Activated CD8-positive, alpha-beta memory T cell treated with anti-CD3 and anti-CD28 coated beads, Interleukin-2, amount 10 ng/mL, durations not matched to agents 7 days and 5 days (primary cell): Measurements from ENCODE around the gene HEXA. TPM values are rescaled to one million over a fixed set of nuclear protein-coding genes. Genes with fewer than 3 reads are reported as not detected.
A peak's percentile ranks its signal among the peaks of the same experiment; 100 is the strongest.

Experiments used
- ATAC-seq: fragments of 150-1000 bp; cut with Tn5 transposase; one replicate; pipeline ENCODE4 v1.10.0; 2021; ENCODE audit warnings: moderate library complexity
- CTCF ChIA-PET: fragments of 350-600 bp; sonication (Branson Sonifier 250); formaldehyde crosslinking; loops from one replicate; lab custom pipeline; 2021; ENCODE audit warnings: antibody characterized with exemption; lab: Charles Lee
- DNase-seq: peaks from one replicate; pipeline ENCODE4 v3.0.0-alpha.2; 2020
- H3K27ac Mint-ChIP-seq: one replicate; pipeline ENCODE4 v1.8.0; 2021; ENCODE audit warnings: mild to moderate bottlenecking, mixed read lengths
- H3K27me3 Mint-ChIP-seq: one replicate; pipeline ENCODE4 v1.8.0; 2021; ENCODE audit warnings: mixed read lengths
- H3K36me3 Mint-ChIP-seq: one replicate; pipeline ENCODE4 v1.8.0; 2021; ENCODE audit warnings: mild to moderate bottlenecking, mixed read lengths
- H3K4me1 Mint-ChIP-seq: one replicate; pipeline ENCODE4 v1.8.0; 2021; ENCODE audit warnings: mixed read lengths
- H3K4me3 Mint-ChIP-seq: one replicate; pipeline ENCODE4 v1.8.0; 2021; ENCODE audit warnings: mild to moderate bottlenecking, moderate library complexity, mixed read lengths
- H3K9me3 Mint-ChIP-seq: one replicate; pipeline ENCODE4 v1.8.0; 2022; ENCODE audit warnings: low read depth, mixed read lengths
- total RNA-seq, 2 experiments: library from RNA; stranded (reverse); gene quantifications; one replicate each; pipeline ENCODE4 v1.2.3, GENCODE V29; 2021

The HEXA gene
- total RNA-seq, 2 experiments from 2014 or later: 92.1 to 95.5 TPM

DNA sequence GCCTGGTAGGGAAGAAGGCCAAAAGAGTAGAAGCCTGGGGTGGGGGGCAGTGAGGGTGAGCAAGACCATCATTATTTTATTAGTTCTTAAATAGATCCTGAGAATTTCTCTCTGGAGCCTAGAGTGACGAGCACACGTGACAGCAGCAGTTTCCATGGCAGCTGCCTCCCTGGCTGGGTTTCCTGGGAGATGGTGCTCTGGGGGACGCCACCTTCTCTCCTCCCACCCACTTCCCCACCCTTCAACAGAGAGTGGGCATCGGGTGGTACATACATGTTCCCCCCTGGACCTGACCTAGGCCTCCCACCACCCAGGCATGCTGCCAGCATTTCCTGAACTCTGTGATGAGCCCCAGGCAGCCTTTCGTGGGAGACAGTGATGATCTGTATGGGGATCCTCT is 68.8 kb downstream of the HEXA start:
- Mint-ChIP-seq H3K27me3 (no peaks in the 10 kb centered on the region), H3K27ac (no peak overlapping the region), H3K4me3 (no peak overlapping the region), H3K36me3 (no peaks in the 10 kb centered on the region), H3K9me3 (no peaks in the 10 kb centered on the region), H3K4me1 (peaks cover 8% of the 10 kb centered on the region)
- CTCF ChIA-PET: no interaction called here
- no peak for ATAC-seq
- DNase-seq: peak; percentile 30

DNA sequence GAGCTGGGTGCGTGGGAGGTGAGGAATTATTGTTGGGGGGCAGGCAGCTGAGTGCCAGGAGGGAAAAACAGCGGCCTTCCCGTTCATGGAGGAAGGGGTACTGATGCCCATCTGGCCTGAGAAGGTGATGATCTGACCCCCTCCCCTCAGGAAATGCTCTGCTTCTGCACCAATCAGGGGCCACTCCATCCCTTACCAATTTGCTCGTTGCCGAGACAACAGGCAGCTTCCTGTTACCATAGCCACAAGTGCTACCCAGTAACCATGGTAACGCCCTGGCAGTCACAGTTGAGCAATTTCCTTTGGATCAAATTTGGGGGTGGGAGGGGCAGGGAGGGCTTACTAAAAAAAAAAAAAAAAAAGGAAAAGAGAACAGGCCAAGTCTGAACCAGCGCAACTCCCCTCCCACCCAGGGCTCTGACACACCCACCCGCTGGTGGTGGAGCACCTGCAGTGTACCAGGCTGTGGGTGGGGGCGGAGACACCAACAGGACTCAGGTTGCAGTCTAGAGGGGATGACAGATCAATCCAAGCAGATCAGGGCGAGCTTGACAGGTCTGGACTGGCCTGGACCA is 69.5 kb downstream of the HEXA start:
- H3K9me3 Mint-ChIP-seq: no peaks in the 10 kb centered on the region
- no peak overlapping the region for H3K27ac Mint-ChIP-seq
- peaks cover 8% of the 10 kb centered on the region for H3K4me1 Mint-ChIP-seq
- DNase-seq (peak; percentile 78), ATAC-seq (peak; percentile 82)
- H3K4me3 Mint-ChIP-seq: no peak overlapping the region
- H3K27me3 Mint-ChIP-seq: no peaks in the 10 kb centered on the region
- CTCF ChIA-PET: no interaction called here
- no peaks in the 10 kb centered on the region for H3K36me3 Mint-ChIP-seq

DNA sequence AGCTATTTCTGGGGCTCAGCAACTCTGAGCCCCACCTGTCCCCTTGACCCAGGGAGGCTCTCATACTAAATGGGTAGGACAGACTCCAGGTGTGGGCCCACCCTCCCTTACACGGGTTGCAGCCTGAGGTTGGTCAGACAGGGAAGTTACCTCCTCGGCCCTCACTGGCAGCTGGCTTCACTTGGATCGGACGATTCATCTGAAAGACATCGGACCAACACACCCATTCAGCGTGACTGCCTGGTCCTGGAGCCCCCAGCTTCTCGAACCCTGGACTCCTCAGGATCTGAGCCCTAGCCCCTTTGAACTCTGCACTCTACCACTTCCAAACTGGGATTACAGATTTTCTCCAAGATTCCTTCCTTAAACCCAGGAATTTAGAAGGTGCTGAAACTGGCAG is 71.2 kb downstream of the HEXA start:
- Mint-ChIP-seq H3K9me3 (no peaks in the 10 kb centered on the region), H3K27ac (no peak overlapping the region), H3K4me1 (peaks cover 8% of the 10 kb centered on the region), H3K36me3 (no peaks in the 10 kb centered on the region), H3K4me3 (no peak overlapping the region), H3K27me3 (no peaks in the 10 kb centered on the region)
- DNase-seq (peak; percentile 27), ATAC-seq (no peak)
- CTCF ChIA-PET: interaction anchor here (1.0 kb wide), 1 partner anchor 108 kb away, joined by 3 read pairs; no protein-coding TSS in a partner anchor

DNA sequence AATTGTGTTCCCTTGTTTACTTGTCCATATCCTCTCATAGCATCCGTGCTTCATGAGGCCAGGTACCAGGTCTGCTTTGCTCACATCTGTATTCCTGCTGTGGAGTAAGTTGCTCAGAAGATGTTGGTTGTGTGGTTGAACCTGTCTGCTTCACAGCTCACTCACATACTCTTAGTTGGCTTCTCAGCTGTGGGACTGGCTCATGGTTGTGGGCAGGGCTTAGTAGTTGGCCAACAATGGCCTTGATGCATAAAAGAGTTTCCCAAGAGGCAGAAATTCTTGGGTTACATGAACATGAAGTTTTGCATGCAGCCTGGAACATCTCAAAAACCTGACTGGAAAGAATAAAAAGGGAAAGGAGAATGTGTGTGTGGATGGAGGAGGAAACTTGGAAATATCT is 72.9 kb downstream of the HEXA start:
- DNase-seq (peak; percentile 38), ATAC-seq (no peak)
- Mint-ChIP-seq H3K9me3 (no peaks in the 10 kb centered on the region), H3K27ac (no peak overlapping the region), H3K4me3 (no peak overlapping the region), H3K27me3 (no peaks in the 10 kb centered on the region), H3K4me1 (peaks cover 8% of the 10 kb centered on the region), H3K36me3 (no peaks in the 10 kb centered on the region)
- CTCF ChIA-PET: no interaction called here

Other genes with a start within 250 kb of the HEXA start
- not detected for gene GRAMD2A, start 178.2 kb downstream of the HEXA start, total RNA-seq
- gene PKM, start 144.8 kb downstream of the HEXA start, total RNA-seq: 1,000 to 10,000 TPM; 1,010 to 1,764 TPM
- 10 to 100 TPM; 55.5 to 66.6 TPM for gene PARP6, start 103.5 kb downstream of the HEXA start, total RNA-seq
- gene CELF6, start 55.9 kb downstream of the HEXA start, total RNA-seq: under 1 TPM; 0.29 to 0.33 TPM
- not detected for gene TMEM202, start 22.3 kb upstream of the HEXA start, total RNA-seq
- 100 to 1,000 TPM; 134 to 143 TPM for gene ARIH1, start 98.3 kb upstream of the HEXA start, total RNA-seq